COR-L47 (cell line): ENCODE results near the gene TCEANC2.

Experiments used
- DNase-seq: peaks from one replicate; lab custom pipeline; 2025; lab: John Stamatoyannopoulos, UW

Gene TCEANC2

DNA sequence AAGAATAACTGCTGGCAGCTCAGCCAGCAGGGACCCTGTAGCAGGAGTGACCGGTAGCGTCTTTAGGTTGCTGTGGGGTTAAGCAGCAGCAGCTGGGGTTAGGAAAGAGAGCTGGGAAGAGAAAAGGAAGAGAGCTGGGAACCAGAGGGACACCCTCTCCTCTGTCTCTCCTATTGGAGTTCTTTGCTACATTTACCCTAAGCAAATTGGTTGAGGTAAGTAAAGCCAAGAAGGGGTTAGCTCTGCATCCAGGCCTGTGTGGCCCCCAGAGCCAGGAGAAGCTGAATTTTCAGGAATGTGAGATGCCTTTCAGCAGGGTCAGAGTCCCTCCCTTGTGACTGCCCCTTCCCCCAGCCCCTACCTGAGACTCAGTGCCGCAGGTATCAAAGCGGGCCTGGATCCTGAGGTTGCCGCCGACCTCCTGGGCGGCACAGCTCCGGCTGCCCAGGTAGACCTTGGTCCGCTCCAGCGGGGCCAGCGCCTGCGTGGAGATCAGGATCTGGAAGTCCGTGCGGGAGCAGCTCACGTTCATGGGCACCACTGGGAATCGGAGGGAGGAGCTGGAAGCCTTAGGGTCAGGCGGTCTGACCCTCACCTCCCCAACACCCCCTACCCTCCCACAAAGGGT, 83.0 kb downstream of the TCEANC2 start:
- no peak for DNase-seq

DNA sequence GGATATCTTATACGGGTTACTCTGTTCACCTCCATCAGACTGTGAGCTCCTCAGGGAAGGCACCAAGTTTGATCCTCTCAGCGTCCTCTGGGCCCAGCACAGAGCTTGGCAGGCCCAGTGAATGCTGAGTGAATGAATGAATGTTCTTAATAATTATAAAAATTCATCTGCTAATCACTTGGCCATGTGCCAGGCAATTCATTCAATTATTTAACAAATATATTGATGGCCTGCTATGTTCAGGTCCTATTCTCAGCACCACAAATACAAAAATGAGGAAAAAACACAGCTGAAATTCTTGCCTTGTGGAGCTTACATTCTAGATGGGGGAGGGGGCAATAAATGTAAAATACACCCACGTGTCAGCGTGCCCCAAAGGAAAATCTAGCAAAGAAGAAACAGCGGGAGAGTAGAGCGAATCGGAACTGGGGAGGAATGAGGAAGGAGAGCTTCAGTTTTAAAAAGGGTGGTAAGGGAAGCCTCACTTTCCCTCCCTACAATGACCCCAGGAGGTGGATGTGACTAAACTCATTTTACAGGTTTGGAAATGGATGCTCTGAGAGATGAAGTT, 83.6 kb downstream of the TCEANC2 start:
- DNase-seq, result no peak

DNA sequence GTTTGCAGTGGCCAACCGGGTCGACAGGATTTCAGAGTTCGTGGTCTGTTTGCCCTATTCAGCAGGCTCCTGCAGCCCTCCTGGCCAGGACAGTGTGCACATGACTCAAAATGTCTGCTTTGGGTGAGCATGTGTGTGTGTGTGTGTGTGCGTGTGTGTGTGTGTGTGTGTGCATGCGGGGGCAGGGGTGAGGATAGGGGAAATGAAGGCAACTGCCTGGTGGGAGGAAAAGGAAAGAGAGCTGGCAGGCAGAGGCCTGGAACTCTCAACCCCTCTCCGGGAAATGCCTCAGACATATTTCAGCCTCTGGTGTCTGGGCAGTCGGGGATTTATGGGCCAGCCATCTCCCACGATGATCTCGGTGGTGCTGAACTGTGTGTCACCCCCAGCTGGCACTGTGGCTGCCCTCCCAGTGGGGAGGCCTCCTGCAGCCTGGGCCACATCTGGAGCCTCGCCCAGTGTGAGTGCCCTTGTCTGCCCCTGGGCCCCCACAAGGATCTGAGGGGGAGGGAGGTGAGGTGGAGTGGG, 84.2 kb downstream of the TCEANC2 start:
- no peak for DNase-seq

DNA sequence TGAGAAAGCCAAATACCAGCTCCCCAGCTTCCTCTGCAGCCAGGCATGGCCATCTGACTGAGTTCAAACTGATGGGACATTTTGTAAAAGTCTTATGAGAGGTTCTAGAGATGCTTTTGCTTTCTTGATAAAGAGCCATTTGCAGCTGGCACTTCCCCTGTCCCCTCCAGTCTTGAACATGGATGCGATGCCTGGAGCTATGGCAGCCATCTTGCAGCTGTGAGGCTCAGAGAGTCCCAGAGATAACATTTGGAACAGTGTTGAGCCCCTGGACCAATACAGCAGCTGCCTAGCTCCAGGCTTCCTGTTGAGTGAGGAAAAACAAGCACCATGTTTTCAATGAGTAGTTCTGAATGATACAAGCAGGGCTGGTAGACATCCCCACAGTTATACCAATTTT, 85.6 kb downstream of the TCEANC2 start:
- DNase-seq, result no peak

DNA sequence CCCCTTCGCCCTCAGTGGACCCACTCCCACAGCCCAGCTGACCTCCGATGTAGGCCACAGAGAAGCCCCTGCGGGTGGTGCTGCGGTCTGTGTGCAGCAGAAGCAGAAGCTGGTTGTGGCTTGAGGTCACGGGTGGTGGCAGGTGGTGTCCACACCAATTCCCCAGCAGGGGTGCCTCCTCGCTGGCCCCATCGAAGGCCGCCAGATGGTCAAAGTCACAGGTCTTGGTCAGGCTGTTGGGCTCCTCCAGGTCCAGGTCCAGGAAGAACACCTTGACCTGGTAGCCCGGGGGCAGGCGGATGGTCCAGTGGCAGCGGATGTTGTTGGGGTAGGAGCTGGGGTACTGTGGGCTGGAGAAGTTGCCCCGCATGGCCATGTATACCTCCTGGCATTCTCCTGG, 86.3 kb downstream of the TCEANC2 start:
- DNase-seq, result no peak

DNA sequence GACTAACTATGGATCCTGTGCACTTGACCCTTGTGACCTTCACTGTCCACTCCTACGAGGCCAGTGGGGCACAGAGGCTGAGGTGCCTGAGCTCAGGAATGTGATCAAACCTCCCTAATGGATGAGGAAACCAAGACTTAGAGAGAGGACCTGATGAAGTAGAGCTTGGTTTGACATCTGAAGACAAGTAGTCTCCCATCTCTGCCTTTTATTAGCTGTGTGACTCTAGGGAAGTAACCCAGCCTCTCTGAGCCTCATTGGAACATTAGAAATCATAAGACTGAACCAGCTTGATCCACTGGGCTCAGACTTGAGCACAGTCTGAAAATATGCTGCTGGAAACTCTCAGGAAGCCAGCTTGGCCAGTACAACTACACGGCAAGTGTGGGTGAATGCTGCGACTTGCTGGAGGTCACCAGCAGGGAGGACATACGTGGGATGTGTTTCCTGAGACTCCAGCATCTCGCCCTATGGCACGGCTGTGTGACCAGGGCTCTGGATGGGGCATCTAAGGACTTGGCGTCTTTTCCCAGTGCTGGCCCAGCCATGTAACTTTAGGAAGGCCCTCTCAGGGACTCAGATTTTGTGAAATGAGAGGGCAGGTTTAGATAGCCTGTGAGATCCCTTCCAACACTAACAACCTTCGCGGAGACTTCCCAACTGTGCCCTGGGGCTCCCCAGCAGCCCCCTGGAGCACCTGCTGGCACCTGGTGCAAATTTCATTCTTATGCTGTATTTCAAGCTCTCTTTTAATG, 88.9 kb downstream of the TCEANC2 start:
- no peak for DNase-seq

DNA sequence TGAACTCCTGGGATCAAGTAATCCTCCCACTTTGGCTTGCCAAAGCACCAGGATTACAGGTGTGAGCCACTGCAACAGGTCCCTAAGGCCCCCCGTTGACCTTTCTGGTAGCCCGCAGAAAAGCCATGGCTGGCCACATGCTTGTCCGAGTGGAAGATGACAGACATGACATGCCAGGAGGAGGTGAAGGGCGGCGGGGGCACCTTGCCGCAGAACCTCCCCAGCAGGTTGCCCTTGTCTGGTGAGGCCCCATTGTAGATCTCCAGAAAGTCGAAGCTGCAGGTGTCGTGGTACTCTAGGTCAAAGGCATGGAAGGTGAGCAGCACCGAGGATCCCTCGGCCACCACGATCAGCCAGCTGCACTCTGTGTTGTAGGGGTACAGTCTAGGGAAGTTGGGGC, 91.0 kb downstream of the TCEANC2 start:
- no peak for DNase-seq

DNA sequence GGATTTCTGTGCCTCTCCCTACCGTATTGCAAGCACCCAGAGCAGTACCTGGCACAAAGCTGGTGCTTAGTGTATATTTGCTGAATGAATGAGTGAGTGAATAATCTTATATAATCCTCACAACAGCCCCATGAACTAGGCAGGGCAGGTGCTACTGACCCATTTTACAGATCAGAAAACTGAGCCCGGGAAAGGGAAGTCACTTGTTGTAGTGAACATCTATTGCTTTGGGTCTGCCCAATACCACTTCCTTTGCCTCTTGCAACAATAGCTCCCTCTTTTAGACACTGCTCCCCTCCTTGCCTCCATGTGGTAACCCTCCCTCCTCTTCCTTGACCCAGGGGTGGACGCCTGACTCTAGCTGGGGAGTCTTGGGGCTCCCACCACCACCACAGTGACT, 96.3 kb downstream of the TCEANC2 start:
- DNase-seq, result no peak

DNA sequence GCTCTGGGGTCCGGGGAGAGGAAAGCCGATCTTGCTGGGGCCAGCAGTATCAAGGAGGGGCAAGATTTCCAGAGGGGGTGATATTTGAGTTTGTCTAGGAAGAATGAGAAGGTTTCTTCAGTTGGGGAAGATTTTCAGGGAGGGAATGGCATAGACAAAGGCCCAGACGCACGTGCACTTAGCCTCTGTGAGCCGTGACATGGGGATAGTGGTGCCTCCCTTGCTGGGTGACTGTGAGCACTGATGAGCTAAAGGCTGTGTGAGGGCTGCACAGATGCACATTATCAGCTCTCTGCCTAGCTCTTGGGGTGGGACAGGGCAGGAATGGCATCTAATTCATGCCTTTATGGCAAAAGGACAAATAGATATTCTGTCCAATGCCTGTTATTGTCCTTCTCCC, 97.6 kb downstream of the TCEANC2 start:
- DNase-seq, result no peak

DNA sequence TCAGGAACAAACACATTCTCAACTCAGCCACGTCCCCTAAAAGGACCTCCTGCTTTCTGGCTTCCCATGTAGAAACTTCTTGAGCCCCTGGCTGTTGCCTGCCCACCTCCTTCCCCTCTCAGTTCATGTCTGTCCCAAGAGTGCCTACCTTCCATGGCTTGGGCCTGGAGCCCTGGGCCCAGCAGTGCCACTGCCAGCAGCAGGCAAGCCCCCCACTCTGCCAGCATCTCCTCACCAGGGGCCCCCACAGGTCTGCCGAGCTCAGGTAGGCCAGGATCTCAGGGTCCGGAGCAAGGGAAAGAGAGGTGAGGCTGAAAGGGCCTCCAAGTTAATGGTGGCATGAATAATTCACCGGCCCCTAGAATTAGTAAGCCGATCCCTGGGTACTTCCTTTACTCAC, 99.3 kb downstream of the TCEANC2 start, which contains the start of gene CDCP2:
Gene CDCP2 (minus strand): TSS at position 305 of the 400 bp plus-strand sequence. CDS start 78 bp downstream, at position 227.
- DNase-seq, result no peak

DNA sequence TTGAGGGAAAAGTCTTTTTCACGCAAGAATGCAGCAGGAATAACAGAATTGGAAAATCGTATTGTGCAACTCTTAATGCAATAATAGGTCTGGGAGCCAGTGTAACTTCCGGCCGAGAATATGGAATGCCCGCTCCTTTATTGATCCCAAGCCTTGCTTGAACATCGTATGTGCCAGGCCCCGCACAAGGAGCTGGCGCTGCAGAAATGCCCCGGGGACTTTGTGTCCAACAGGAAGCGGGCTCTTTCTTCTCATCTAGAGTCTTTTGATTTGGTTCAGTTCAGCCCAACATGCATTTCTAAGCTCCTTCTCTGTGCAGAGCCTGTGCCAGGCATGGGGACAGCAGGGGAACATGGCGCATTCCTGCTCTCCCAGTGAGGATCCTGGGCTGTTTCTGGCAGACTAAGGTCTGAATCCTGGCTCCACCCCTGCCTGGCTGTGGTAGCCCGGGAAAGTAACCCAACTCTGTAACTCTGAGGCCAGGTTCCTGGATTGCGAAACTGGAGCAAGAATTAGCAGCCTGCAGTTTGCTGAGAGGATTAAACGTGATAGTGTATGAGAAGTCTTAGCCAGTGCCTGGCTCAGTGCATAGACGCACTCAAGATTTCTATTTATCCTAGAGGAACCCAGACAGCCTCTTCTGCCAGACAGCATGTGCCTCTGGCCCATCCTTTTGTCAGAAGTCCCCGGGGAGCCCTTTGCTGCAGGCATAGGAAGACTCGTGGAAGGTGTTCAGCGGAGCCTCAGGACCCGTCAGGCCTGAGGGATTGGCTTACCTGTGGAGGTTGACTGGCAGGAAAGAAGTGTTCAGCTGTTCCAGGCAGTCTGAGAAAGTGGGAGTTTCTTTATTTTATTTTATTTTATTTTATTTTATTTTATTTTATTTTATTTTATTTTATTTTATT, 100.4 kb downstream of the TCEANC2 start:
- DNase-seq, result no peak
